CD4-positive, alpha-beta T cell treated with Interferon alpha-2 for 1 hour (primary cell): ENCODE results near the gene MON2.
"Not testable (repeated sequence)": the region's sequence is repeated elsewhere in the genome, so short reads cannot be mapped to it uniquely, and the experiment has no call there.

Source experiments
- DNase-seq, 2 donors: peaks; one replicate each; pipeline ENCODE4 v3.0.0-alpha.2; 2020 to 2022

Gene MON2

DNA sequence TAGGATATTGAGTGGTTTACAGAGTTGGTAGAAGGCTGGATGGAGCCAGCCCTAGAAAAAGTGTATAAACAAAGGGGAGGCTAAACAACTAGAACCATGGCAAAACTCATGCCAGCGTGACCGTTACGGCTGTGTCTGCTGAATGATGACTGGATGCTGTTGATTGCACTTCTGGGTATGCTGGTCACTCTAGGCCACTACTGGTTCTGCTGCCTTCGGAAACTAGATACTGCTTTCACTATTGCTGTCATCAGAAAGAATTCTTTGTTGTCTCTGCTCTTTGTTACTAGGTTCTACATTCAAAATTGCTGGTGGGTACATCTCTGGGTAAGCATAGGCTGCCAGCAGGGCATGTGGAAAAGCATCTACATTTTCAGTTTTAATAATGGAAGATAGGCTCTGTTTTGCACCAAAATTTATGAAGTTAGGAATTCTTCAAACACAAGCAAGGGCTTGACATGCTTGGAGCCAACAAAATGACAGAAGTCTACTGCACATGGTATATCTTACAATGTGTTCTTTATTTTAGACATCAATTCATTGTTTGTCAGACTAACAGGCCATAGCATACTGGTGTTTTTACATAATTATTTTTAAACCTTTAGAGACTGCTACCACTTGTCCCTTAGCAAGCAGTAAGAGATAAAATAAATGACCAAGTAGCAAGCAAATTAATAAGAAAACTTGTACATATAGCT lies 15.4 kb downstream of the MON2 start:
- no peak for DNase-seq

- DNase-seq: no peak
These were observed 16.1 kb downstream of the MON2 start for GRCh38 chr12:62482769-62483168.

DNA sequence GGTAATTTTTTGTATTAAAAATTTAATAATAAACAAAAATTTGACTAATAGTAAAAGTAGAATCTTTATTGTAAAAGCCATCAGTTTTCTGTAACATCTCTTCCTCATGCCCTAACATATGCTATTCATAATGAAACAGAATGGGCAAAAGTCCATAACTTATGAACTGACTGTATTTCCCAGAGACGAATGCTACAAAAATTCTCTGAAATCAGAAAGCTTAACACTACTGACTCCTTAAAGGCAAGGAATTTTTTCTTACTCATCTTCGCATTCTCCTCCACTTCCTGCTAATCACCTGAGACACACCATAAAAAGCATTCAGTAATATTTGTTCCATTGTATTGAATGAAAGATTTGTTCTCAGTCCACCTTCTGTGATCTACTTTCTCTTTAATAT lies 17.6 kb downstream of the MON2 start:
- DNase-seq: no peak

DNA sequence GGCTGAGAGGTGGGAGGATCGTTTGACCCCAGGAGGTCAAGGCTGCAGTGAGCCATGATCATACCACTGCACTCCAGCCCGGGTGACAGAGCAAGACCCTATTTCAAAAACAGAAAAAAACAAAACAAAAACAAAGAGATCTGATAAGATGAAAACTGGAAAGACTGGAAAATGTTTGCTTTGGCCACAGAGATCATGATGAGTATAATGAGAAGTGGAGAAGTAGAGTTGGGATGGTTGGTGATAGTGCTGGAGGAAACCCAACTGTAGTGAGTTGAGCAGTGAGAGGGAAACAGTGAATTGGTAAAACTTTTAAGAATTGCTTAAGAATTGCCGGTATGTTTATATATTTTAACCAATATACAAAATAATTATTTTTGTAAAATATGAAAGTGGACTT lies 39.2 kb downstream of the MON2 start:
- DNase-seq: no peak

GRCh38 chr12:62512901-62513300 lies 46.3 kb downstream of the MON2 start:
- no peak for DNase-seq

DNA sequence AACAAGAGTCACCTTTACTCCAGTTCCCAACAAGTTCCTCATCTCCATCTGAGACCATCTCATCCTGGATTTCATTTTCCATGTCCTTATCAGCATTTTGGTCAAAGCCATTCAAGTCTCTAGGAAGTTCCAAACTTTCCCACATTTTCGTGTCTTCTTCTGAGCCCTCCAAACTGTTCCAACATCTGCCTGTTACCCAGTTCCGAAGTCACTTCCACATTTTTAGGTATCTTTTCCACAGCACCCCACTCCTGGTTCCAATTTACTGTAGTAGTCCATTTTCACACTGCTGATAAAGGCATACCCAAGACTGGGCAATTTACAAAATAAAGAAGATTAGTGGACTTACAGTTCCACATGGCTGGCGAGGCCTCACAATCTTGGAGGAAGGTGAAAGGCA lies 47.5 kb downstream of the MON2 start:
- not testable (repeated sequence) for DNase-seq

DNA sequence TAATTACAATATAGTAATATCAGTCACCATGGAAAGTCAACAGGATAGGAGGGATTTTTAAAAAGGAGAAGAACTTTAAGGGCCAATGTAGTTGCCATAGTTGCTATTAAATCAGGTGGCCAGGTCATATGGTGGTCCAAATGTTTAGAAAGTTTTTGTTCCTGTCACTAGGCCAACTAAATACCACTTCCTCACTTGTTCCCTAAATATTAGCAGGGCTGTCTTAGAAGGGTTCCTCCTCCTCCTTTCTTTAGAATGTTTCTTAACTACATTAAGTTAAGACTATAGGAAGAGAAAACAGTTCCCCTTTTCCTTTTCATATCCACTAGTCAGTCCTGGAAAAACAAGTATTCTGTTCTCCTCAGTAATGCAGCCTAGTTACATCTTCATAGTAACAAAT lies 50.3 kb downstream of the MON2 start:
- DNase-seq: no peak

DNA sequence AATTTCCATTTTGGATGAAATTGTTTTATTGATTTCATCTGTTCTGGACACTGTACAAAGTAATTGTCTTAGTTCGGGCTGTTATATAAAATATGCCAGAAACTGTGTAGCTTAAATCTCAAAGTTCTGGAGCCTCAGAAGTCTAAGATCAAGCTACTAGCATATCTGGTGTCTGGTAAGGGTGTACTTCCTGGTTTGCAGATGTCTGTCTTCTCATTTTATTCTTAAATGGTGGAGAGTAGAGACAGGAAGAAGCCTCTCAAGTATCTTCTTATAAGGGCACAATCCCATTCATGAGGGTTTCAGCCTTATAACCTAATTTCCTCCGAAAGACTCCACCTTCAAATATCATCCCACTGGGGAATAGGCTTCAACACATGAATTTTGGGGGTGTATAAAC lies 51.3 kb downstream of the MON2 start:
- no peak for DNase-seq

- no peak for DNase-seq
These were observed 52.4 kb downstream of the MON2 start for GRCh38 chr12:62519043-62519442.

DNA sequence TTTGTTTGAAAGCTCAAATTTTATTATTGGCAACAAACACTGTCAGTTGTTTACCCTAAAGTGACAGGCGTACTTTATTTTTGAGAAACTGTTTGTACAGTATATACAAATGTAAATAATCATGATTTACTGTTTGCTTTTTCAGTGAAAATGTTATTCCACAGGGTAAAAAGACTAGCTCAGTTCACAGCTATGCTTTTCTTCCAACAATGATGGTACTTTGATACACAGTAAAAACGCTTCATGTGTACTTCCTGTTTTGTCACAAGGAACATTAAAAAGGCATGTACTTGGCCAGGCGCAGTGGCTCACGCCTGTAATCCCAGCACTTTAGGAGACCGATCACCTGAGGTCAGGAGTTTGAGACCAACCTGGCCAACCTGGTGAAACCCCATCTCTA lies 53.7 kb downstream of the MON2 start:
- DNase-seq: no peak

DNA sequence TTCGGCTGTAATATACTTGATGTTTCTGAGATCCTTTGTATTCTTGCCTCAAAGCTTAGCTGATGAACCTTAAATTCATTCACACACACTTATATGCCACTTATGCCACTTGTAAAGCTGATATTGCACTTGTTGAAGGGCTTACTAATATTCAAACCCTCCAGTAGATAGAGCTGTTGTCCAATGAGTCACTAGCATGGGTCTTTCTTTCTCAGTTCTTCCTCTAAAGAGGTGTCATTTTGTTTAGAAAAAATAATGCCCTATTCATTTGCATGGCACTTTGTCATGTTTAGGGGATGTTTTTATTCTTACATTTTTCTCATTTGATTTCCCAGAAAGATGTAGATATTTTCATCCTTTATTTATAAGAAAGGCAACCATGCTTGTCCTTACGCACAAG lies 56.4 kb downstream of the MON2 start:
- DNase-seq: no peak

GRCh38 chr12:62523619-62524018 lies 57.0 kb downstream of the MON2 start:
- DNase-seq: no peak

DNA sequence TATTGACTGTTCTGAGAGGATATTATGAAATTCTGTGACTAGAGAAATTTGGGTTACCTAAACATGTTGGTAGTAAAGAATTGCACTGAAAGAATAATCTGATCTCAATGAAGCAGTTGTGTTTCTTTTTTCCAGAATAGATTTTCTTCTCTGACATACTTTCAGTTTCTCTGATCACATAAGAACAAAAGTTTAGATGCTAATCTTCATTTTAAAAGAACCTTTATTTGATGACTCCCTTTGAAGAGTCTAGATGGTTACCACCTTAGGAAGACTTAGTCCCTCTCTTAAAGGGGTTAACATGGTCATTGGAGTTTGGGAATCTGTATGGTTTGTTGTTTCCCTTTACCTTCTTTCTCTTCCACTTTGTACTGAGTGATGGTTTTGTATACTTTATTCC lies 58.6 kb downstream of the MON2 start:
- no peak for DNase-seq

DNA sequence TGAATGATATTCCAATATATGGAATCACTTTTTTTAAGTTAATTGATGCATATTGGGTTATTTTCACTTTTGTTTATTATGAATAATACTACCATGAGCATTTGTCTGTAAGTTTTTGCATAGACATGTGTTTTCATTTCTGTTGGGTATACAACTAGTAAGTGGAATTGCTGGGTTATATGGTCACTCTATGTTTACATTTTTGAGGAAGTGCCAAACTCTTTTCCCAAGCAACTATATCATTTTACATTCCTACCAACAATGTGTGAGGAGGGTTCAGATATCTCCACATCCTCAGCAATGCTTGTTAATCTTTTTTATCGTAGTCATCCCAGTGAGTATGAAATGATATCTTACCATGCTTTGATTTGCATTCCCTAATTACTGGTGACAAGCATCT lies 64.0 kb downstream of the MON2 start:
- DNase-seq: no peak

DNA sequence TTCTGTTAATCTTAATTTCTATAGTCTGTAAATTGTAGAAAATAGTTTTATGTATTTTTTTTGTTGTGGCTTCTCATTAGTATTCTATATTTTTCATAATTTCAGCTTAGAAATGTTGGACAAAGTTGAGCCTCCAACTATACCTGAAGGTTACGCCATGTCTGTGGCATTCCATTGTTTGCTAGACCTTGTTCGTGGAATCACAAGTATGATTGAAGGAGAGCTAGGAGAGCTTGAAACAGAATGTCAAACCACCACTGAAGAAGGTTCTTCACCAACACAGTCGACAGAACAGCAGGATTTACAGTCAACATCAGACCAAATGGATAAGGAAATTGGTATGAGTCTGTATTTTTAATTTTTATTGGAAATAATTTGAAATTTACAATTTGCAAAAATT lies 65.7 kb downstream of the MON2 start:
- DNase-seq: no peak

DNA sequence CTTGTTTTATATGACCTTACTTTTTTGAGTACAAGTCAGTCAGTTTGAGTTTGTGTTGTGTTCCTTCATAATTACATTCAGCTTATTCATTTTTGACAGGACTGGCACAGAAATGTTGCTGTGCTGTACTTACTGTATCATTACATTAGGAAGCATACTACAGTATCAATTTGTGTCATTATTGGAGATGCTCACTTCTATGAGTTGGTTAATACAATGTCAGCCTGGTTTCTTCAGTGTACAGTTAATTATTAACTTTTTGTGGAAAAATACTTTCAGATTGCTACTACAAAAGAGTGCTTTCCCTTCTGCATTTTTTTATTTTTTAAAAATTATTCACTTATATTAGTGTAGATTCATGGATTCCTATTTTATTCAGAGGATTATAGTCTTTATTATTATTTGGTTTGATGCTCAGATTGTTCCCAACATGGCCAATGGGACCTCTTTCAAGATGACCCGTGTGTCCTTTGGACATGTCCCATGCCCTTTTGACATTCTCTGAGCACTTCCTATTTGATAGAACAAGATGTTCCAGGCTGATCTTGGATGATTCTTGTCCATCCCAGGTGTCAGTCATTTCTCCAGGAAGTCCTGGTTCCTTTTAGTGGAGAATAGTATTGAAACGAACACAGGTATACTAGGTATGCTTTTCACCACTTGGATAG lies 66.6 kb downstream of the MON2 start:
- no peak for DNase-seq

DNA sequence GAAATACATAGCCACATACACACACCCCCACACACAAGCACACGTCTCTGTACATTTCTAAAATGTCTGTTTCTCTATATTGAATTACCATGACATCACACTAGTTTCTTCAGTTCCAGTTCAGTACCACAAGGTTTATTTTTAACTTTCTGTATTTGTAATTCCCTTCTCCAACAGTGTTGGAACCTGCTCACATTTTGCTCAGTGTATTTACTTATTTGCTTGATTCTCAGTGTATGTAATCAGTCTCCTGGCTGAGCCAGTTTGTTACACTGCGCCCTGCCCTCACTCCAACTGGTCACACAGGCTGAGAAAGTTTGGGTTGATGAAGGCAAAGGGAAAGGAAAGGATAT lies 67.1 kb downstream of the MON2 start:
- no peak for DNase-seq

- no peak for DNase-seq
These were observed 69.9 kb downstream of the MON2 start for GRCh38 chr12:62536546-62536945.

DNA sequence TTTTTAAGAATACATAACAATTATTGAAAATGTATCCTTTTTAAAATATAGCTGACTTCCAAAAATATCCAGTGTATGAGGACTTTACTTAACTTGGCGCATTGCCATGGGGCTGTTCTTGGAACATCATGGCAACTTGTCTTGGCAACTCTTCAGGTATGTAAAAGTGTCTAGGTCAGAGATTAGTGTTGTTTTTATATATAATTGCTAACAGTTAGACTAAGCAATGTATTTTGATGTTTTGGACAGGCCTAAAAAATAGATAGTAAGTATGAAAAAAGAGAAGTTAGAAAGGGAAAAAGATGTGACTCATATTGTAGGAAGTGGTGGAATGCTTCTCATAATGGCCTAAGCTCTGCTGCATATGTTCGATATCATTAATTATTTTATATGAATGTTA lies 70.9 kb downstream of the MON2 start:
- no peak for DNase-seq

DNA sequence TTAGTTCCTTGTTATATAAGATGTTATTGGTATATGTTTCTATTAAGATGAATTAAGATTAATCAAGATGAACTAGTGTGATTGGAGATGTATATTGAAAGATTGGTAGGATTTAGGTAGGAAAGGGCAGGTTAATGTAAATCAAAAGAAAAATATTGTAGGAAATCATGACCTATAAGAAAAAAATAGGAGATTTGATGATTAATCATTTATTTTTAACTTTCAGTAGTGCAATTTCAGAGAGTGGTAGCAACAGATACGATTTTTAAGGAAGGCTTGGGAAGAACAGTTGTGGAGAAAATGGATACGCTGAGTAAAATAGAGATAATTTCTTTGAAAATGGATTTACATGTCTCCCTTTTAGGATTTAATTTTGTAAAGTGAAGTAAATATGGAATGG lies 73.7 kb downstream of the MON2 start:
- DNase-seq: no peak

- no peak for DNase-seq
These were observed 76.2 kb downstream of the MON2 start for GRCh38 chr12:62542814-62543213.

DNA sequence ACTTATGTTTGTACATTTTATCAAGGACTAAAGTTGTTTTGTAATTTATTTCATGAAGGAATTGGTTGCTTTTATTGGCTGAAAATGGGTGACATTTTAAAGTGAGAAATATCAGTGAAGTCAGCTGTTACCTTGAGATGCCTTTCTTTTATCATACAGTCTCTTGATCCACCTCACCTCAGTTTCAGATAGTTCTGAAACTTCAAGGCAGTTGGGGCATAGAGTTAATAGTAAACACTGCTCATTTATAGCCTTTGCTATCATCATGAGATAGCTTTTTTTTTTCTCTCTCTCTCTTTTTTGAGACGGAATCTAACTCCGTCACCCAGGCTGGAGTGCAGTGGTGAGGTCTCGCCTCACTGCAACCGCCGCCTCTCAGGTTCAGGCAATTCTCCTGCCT lies 76.7 kb downstream of the MON2 start:
- DNase-seq: no peak

DNA sequence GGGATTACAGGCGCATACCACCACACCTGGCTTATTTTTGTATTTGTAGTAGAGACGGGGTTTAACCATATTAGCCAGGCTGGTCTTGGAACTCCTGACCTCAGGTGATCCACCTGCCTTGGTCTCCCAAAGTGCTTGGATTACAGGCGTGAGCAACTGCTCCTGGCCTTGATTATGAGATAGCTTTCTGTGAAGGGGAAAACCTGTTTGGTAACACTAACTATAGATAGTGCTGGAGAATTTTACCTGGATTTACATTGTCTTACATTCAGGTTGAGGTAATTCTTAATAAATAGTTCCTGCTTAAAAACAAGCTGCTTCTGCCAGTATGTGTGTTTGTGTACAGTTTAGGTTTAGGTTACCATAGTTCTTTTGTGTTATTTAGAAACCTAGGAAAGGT lies 77.1 kb downstream of the MON2 start:
- DNase-seq: no peak

DNA sequence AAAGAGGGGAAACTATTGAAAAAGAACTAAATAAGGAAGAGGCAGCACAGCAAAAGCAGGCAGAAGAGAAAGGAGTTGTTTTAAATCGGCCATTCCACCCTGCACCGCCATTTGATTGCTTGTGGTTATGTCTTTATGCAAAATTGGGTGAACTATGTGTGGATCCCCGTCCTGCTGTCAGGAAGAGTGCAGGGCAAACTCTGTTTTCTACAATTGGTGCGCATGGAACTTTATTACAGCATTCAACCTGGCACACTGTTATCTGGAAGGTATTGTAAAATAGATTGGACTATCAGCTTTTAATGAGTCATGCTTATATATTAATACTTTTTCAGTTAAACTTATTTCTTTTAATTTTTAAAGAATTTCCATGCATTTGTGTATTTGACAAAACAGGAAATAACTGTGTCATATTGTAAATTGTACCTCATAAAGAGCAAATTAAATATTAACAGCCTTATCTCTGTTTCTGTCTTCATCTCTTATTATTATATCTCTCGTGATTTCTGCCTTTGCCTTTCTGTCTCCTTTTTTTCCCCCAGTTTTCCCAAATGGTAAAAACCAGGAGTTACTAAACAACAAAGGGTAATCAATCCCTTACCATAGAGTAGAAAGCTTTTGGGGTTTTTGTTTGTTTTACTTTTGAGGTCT lies 86.4 kb downstream of the MON2 start:
- DNase-seq: no peak

- DNase-seq: not testable (repeated sequence)
These were observed 92.7 kb downstream of the MON2 start for GRCh38 chr12:62559366-62559765.
